ENCODE measurements around the gene ANK3.

ANK3 gene

GRCh38 chr10:60372436-60372835 lies 17.2 kb downstream of the ANK3 start:
- Histone ChIP-seq H3K9me3 (ENCODE audit: severe bottlenecking) (no peaks in the 10 kb centered on the region), H3K4me3 (ENCODE audit: low read depth, low read length) (no peak overlapping the region), H3K27ac (no peak overlapping the region), H3K36me3 (no peaks in the 10 kb centered on the region), H3K27me3 (ENCODE audit: insufficient read depth, low read depth, severe bottlenecking) (no peaks in the 10 kb centered on the region)
- DNase-seq, result no peak
- TF ChIP-seq CTCF (IDR thresholded peaks at IDR 0.05; ENCODE audit: low read depth, low read length), result no peak

GRCh38 chr10:60369547-60369930 lies 20.1 kb downstream of the ANK3 start:
- Histone ChIP-seq H3K27ac (no peak overlapping the region), H3K9me3 (ENCODE audit: severe bottlenecking) (no peaks in the 10 kb centered on the region), H3K36me3 (no peaks in the 10 kb centered on the region), H3K4me3 (ENCODE audit: low read depth, low read length) (no peak overlapping the region), H3K27me3 (ENCODE audit: insufficient read depth, low read depth, severe bottlenecking) (no peaks in the 10 kb centered on the region)
- TF ChIP-seq CTCF (IDR thresholded peaks at IDR 0.05; ENCODE audit: low read depth, low read length), result no peak
- DNase-seq, result no peak

GRCh38 chr10:60368875-60369546 lies 20.7 kb downstream of the ANK3 start:
- no peak for DNase-seq
- no peaks in the 10 kb centered on the region for H3K36me3 ChIP-seq
- no peak overlapping the region for H3K27ac ChIP-seq
- H3K27me3 ChIP-seq (ENCODE audit: insufficient read depth, low read depth, severe bottlenecking), result no peaks in the 10 kb centered on the region
- TF ChIP-seq CTCF (IDR thresholded peaks at IDR 0.05; ENCODE audit: low read depth, low read length), result no peak
- H3K4me3 ChIP-seq (ENCODE audit: low read depth, low read length), result no peak overlapping the region
- H3K9me3 ChIP-seq (ENCODE audit: severe bottlenecking), result no peaks in the 10 kb centered on the region

- no peak for DNase-seq
- Histone ChIP-seq H3K27me3 (ENCODE audit: insufficient read depth, low read depth, severe bottlenecking) (no peaks in the 10 kb centered on the region), H3K4me3 (ENCODE audit: low read depth, low read length) (no peak overlapping the region), H3K36me3 (no peaks in the 10 kb centered on the region), H3K27ac (no peak overlapping the region), H3K9me3 (ENCODE audit: severe bottlenecking) (no peaks in the 10 kb centered on the region)
- TF ChIP-seq CTCF (IDR thresholded peaks at IDR 0.05; ENCODE audit: low read depth, low read length), result no peak
Measured at GRCh38 chr10:60367901-60368300, 21.8 kb downstream of the ANK3 start.

GRCh38 chr10:60367431-60367830 lies 22.2 kb downstream of the ANK3 start:
- H3K27me3 ChIP-seq (ENCODE audit: insufficient read depth, low read depth, severe bottlenecking), result no peaks in the 10 kb centered on the region
- H3K4me3 ChIP-seq (ENCODE audit: low read depth, low read length), result no peak overlapping the region
- no peak for TF ChIP-seq CTCF (IDR thresholded peaks at IDR 0.05; ENCODE audit: low read depth, low read length)
- no peak overlapping the region for H3K27ac ChIP-seq
- H3K9me3 ChIP-seq (ENCODE audit: severe bottlenecking), result no peaks in the 10 kb centered on the region
- no peak for DNase-seq
- H3K36me3 ChIP-seq, result no peaks in the 10 kb centered on the region

- Histone ChIP-seq H3K27ac (no peak overlapping the region), H3K36me3 (no peaks in the 10 kb centered on the region), H3K9me3 (ENCODE audit: severe bottlenecking) (no peaks in the 10 kb centered on the region), H3K4me3 (ENCODE audit: low read depth, low read length) (no peak overlapping the region), H3K27me3 (ENCODE audit: insufficient read depth, low read depth, severe bottlenecking) (no peaks in the 10 kb centered on the region)
- no peak for DNase-seq
- no peak for TF ChIP-seq CTCF (IDR thresholded peaks at IDR 0.05; ENCODE audit: low read depth, low read length)
Measured at GRCh38 chr10:60367024-60367423, 22.7 kb downstream of the ANK3 start.

Data from WERI-Rb-1 (cell line).